Measurements from ENCODE around the gene DERL2.
"Not testable (repeated sequence)": the region's sequence is repeated elsewhere in the genome, so short reads cannot be mapped to it uniquely, and the experiment has no call there.

The DERL2 gene

GRCh38 chr17:5435781-5436315, 50.1 kb downstream of the DERL2 start:
- not testable (repeated sequence) for DNase-seq (ENCODE audit: low read depth)

- DNase-seq (ENCODE audit: low read depth): no peak
Measured at GRCh38 chr17:5434984-5435383, 51.0 kb downstream of the DERL2 start.

- DNase-seq (ENCODE audit: low read depth): no peak
Measured at GRCh38 chr17:5431949-5432556, 53.9 kb downstream of the DERL2 start.

GRCh38 chr17:5431234-5431633, 54.7 kb downstream of the DERL2 start:
- DNase-seq (ENCODE audit: low read depth): not testable (repeated sequence)

GRCh38 chr17:5430413-5430999, 55.5 kb downstream of the DERL2 start:
- no peak for DNase-seq (ENCODE audit: low read depth)

GRCh38 chr17:5429191-5429887, 56.6 kb downstream of the DERL2 start:
- DNase-seq (ENCODE audit: low read depth): no peak

- no peak for DNase-seq (ENCODE audit: low read depth)
Measured at GRCh38 chr17:5425826-5426225, 60.2 kb downstream of the DERL2 start.

GRCh38 chr17:5424909-5425308, 61.1 kb downstream of the DERL2 start:
- no peak for DNase-seq (ENCODE audit: low read depth)

GRCh38 chr17:5422505-5422904, 63.5 kb downstream of the DERL2 start:
- no peak for DNase-seq (ENCODE audit: low read depth)

All from activated T-helper 1 cell treated with Interleukin-2 at 50 U/mL for 16 hours (primary cell).